IMR-90 (cell line): Measurements from ENCODE around the gene CLP1. TPM values are rescaled to one million over a fixed set of nuclear protein-coding genes. Genes with fewer than 3 reads are reported as not detected.

Source experiments
- ATAC-seq: fragments of 200-7000 bp; cut with Tn5 transposase; 2 replicates; pipeline ENCODE4 v1.9.1; 2020; ENCODE audit warnings: low read depth, mild to moderate bottlenecking, moderate library complexity
- BruUV-seq: library from RNA; stranded (reverse); fragments of 400-500 nt; replicated peaks from 2 replicates; lab custom pipeline; 2021; lab: Mats Ljungman, UMichigan
- CTCF ChIA-PET: fragments of 300-600 bp; formaldehyde crosslinking; extraction: SDS; loops from one replicate; lab custom pipeline; 2021; ENCODE audit warnings: antibody characterized with exemption; lab: Yijun Ruan, JAX
- POLR2A ChIA-PET: fragments of 300-600 bp; sonication (Branson Sonifier 250); formaldehyde crosslinking; loops from one replicate; lab custom pipeline; 2022; ENCODE audit warnings: antibody characterized with exemption; ENCODE audit not compliant: unreplicated experiment; lab: Charles Lee
- DNase-seq: peaks from one replicate; pipeline ENCODE4 v3.0.0; 2013
- H2AFZ ChIP-seq: replicated peaks from 2 replicates; pipeline ENCODE3; 2013; ENCODE audit warnings: low read length, mild to moderate bottlenecking; ENCODE audit not compliant: poor library complexity
- H2AK5ac ChIP-seq: 2 replicates; pipeline ENCODE4 v1.6.1; 2013; ENCODE audit warnings: low read depth, low read length, inconsistent platforms
- H2AK9ac ChIP-seq: replicated peaks from 2 replicates; pipeline ENCODE3; 2013; ENCODE audit warnings: mild to moderate bottlenecking, low read depth, low read length, moderate library complexity; ENCODE audit not compliant: poor library complexity
- H2BK120ac ChIP-seq: 2 replicates; pipeline ENCODE4 v1.6.1; 2013; ENCODE audit warnings: low read depth, low read length, inconsistent platforms
- H2BK15ac ChIP-seq: 3 replicates; pipeline ENCODE4 v1.6.1; 2013; ENCODE audit warnings: low read depth, low read length, inconsistent platforms
- H2BK20ac ChIP-seq: 2 replicates; pipeline ENCODE4 v1.6.1; 2013; ENCODE audit warnings: low read depth, mild to moderate bottlenecking, inconsistent platforms, low read length, moderate library complexity
- H2BK5ac ChIP-seq: 2 replicates; pipeline ENCODE4 v1.6.1; 2013; ENCODE audit warnings: mild to moderate bottlenecking, low read depth, low read length, inconsistent platforms; ENCODE audit not compliant: poor library complexity, severe bottlenecking
- H3K14ac ChIP-seq: replicated peaks from 2 replicates; pipeline ENCODE4 v1.6.1; 2013; ENCODE audit warnings: low read depth, low read length, inconsistent platforms
- H3K18ac ChIP-seq: 2 replicates; pipeline ENCODE4 v1.6.1; 2013; ENCODE audit warnings: low read depth, low read length, control low read depth
- H3K23ac ChIP-seq: 2 replicates; pipeline ENCODE4 v1.6.1; 2013; ENCODE audit warnings: low read depth, low read length, inconsistent platforms
- H3K27ac ChIP-seq: 2 replicates; pipeline ENCODE4 v1.5.1; 2013; ENCODE audit warnings: mild to moderate bottlenecking, control low read depth, low read length; ENCODE audit not compliant: insufficient read depth
- H3K27me3 ChIP-seq: 2 replicates; pipeline ENCODE4 v1.6.1; 2013; ENCODE audit warnings: low read length; ENCODE audit not compliant: control insufficient read depth, insufficient read depth
- H3K36me3 ChIP-seq: 2 replicates; pipeline ENCODE4 v1.6.1; 2013; ENCODE audit warnings: low read length, mixed read lengths; ENCODE audit not compliant: control insufficient read depth, insufficient read depth
- H3K4ac ChIP-seq: 2 replicates; pipeline ENCODE4 v1.6.1; 2013; ENCODE audit warnings: low read depth, low read length, inconsistent platforms
- H3K4me1 ChIP-seq: 2 replicates; pipeline ENCODE4 v1.6.1; 2013; ENCODE audit warnings: low read length, mixed read lengths; ENCODE audit not compliant: control insufficient read depth, insufficient read depth
- H3K4me2 ChIP-seq: 2 replicates; pipeline ENCODE4 v1.6.1; 2013; ENCODE audit warnings: low read depth, mild to moderate bottlenecking, control low read depth, low read length, moderate library complexity
- H3K4me3 ChIP-seq: 2 replicates; pipeline ENCODE4 v1.5.1; 2013; ENCODE audit warnings: low read depth, mild to moderate bottlenecking, control low read depth, low read length, moderate library complexity; ENCODE audit not compliant: insufficient read depth
- H3K56ac ChIP-seq: 2 replicates; pipeline ENCODE4 v1.6.1; 2013; ENCODE audit warnings: low read length, inconsistent platforms; ENCODE audit not compliant: insufficient read depth; ENCODE audit errors: extremely low read depth
- H3K79me1 ChIP-seq, 2 experiments: 2 replicates each; pipeline ENCODE4 v1.6.1; 2013; ENCODE audit warnings: low read length in 2 of 2, inconsistent platforms in 1 of 2, low read depth in 1 of 2
- H3K9ac ChIP-seq: 2 replicates; pipeline ENCODE4 v1.6.1; 2013; ENCODE audit warnings: low read depth, low read length, control low read depth
- H3K9me1 ChIP-seq: 2 replicates; pipeline ENCODE4 v1.6.1; 2013; ENCODE audit warnings: low read length, inconsistent platforms; ENCODE audit not compliant: insufficient read depth
- H3K9me3 ChIP-seq: 2 replicates; pipeline ENCODE4 v1.6.1; 2013; ENCODE audit warnings: low read length; ENCODE audit not compliant: control insufficient read depth, insufficient read depth
- H4K20me1 ChIP-seq: 2 replicates; pipeline ENCODE4 v1.6.1; 2013; ENCODE audit warnings: low read length, inconsistent platforms; ENCODE audit not compliant: insufficient read depth
- H4K5ac ChIP-seq: 2 replicates; pipeline ENCODE4 v1.6.1; 2013; ENCODE audit warnings: mild to moderate bottlenecking, low read depth, low read length, control low read depth
- H4K8ac ChIP-seq, 2 experiments: 2 replicates each; pipeline ENCODE4 v1.6.1; 2013; ENCODE audit warnings: low read depth in 2 of 2, low read length in 2 of 2, control low read depth in 1 of 2, inconsistent platforms in 1 of 2
- H4K91ac ChIP-seq: 2 replicates; pipeline ENCODE4 v1.6.1; 2013; ENCODE audit warnings: low read depth, low read length, inconsistent platforms; ENCODE audit not compliant: insufficient read depth
- BHLHE40 ChIP-seq: fragments of 150-350 bp; IDR thresholded peaks from 2 replicates; pipeline ENCODE4 v1.6.1; 2016; ENCODE audit warnings: mild to moderate bottlenecking, low read depth, low read length
- CTCF ChIP-seq: conservative IDR thresholded peaks from 2 replicates; pipeline ENCODE4 v1.5.1; 2012; ENCODE audit warnings: mild to moderate bottlenecking, low read depth, low read length, improper control_type of control experiment
- MAZ ChIP-seq: IDR thresholded peaks from 2 replicates; pipeline ENCODE4 v1.6.1; 2012; ENCODE audit warnings: low read depth, mild to moderate bottlenecking, low read length, improper control_type of control experiment, moderate library complexity, borderline replicate concordance
- WGBS, 2 experiments: methylation state at CpG; one replicate each; pipeline versions ENCODE4 v1.1.5 to v1.1.7; 2013; ENCODE audit warnings: missing lambda C conversion rate in 2 of 2; ENCODE audit not compliant: insufficient read length in 1 of 2; ENCODE audit errors: extremely low coverage in 2 of 2; 5-methylcytosine and 5-hydroxymethylcytosine counted together
- dilution Hi-C: fragments of 300-500 bp; cut with HindIII; formaldehyde crosslinking; loops from one replicate; pipeline ENCODE4 v1.14.3; 2018; ENCODE audit warnings: low sequenced_read_pairs; ENCODE audit not compliant: unreplicated experiment
- in situ Hi-C: fragments of 300-500 bp; cut with MboI; formaldehyde crosslinking; loops from 3 replicates; pipeline ENCODE4 v1.14.3; 2019; ENCODE audit warnings: low sequenced_read_pairs, inconsistent platforms, mixed read lengths
- intact Hi-C: fragments of 100-400 bp; cut with micrococcal nuclease; formaldehyde crosslinking; loops from 2 replicates; pipeline ENCODE4 v1.10.0; 2022
- polyA plus RNA-seq, 3 experiments: library from polyadenylated mRNA; depleted of rRNA; stranded (reverse); fragments of >200 nt; gene quantifications; 2 replicates each; pipeline ENCODE4 v1.2.3, GENCODE V29; 2012; ENCODE audit warnings: low replicate concordance in 1 of 3
- total RNA-seq: library from RNA; depleted of rRNA; stranded (reverse); fragments of >200 nt; gene quantifications from 2 replicates; pipeline ENCODE4 v1.2.3, GENCODE V29; 2012

The CLP1 gene
- total and polyA plus RNA-seq, 2 of the 4 experiments (the other 2 are of a cell fraction) = 16.5 to 24.0 TPM

DNA sequence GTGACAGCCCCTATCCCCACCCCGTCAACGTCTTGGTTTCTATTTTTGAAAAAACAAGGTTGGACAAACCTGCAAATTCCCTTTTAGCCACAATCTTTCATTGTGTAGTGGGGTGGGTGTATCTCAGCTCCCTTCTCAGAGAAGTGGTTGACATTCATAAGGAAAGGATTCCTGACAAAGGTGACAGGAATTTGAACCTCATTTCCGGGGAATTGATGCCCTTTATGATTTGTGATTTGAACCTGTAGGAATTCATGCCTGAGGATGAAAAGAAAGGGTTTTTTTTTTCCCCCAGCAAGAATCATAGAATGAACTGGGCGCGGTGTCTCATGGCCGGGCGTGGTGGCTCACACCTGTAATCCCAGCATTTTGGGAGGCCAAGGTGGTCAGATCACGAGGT, 22.3 kb upstream of the CLP1 start:
- dilution Hi-C loops = no loop called here
- H3K9me3 ChIP-seq = no peaks in the 10 kb centered on the region
- intact Hi-C loops = no loop called here
- DNase-seq = no peak
- WGBS, 2 experiments = no CpG with 5 or more reads among the region's 8 CpGs
- H3K23ac ChIP-seq = no peak overlapping the region
- in situ Hi-C loops = no loop called here
- no peak overlapping the region for H3K4me2 ChIP-seq
- no peak overlapping the region for H3K4me3 ChIP-seq
- no peaks in the 10 kb centered on the region for H3K36me3 ChIP-seq
- H2AK5ac ChIP-seq = no peak overlapping the region
- H3K27me3 ChIP-seq = peaks cover 28% of the 10 kb centered on the region
- no peak overlapping the region for H2AK9ac ChIP-seq
- no peak for TF ChIP-seq BHLHE40
- no peak for TF ChIP-seq CTCF
- no peak for TF ChIP-seq MAZ
- no peak overlapping the region for H3K14ac ChIP-seq
- H2AFZ ChIP-seq = no peak overlapping the region
- H3K56ac ChIP-seq = no peak overlapping the region
- no peak overlapping the region for H4K5ac ChIP-seq
- H2BK5ac ChIP-seq = no peak overlapping the region
- no peak overlapping the region for H2BK20ac ChIP-seq
- no peak overlapping the region for H4K91ac ChIP-seq
- H3K79me1 ChIP-seq = peaks cover 3 to 23% of the 10 kb centered on the region in 2 experiments; a peak in 3 of 4 replicates
- no peak overlapping the region for H3K18ac ChIP-seq
- H3K9ac ChIP-seq = no peak overlapping the region
- no peak overlapping the region for H3K27ac ChIP-seq
- peaks cover 13% of the 10 kb centered on the region for H4K20me1 ChIP-seq
- no peak overlapping the region for H2BK120ac ChIP-seq
- no peak for ATAC-seq
- H4K8ac ChIP-seq = no peak overlapping the region
- H2BK15ac ChIP-seq = no peak overlapping the region
- peaks cover 9% of the 10 kb centered on the region for H3K9me1 ChIP-seq
- no peak overlapping the region for H3K4ac ChIP-seq
- ChIA-PET POLR2A (no interaction called here), CTCF (interaction anchor here (0.9 to 1.1 kb wide), 2 partner anchors 10 to 66 kb away, joined by 3 to 4 read pairs; no protein-coding TSS in a partner anchor)
- no TSS peak for BruUV-seq
- H3K4me1 ChIP-seq = peaks cover 6% of the 10 kb centered on the region
